IMR-90 (cell line): ENCODE results near the gene SEL1L2. TPM values are rescaled to one million over a fixed set of nuclear protein-coding genes. Genes with fewer than 3 reads are reported as not detected.

Experiments
- ATAC-seq: fragments of 200-7000 bp; cut with Tn5 transposase; 2 replicates; pipeline ENCODE4 v1.9.1; 2020; ENCODE audit warnings: low read depth, mild to moderate bottlenecking, moderate library complexity
- BruUV-seq: library from RNA; stranded (reverse); fragments of 400-500 nt; replicated peaks from 2 replicates; lab custom pipeline; 2021; lab: Mats Ljungman, UMichigan
- CTCF ChIA-PET: fragments of 300-600 bp; formaldehyde crosslinking; extraction: SDS; loops from one replicate; lab custom pipeline; 2021; ENCODE audit warnings: antibody characterized with exemption; lab: Yijun Ruan, JAX
- POLR2A ChIA-PET: fragments of 300-600 bp; sonication (Branson Sonifier 250); formaldehyde crosslinking; loops from one replicate; lab custom pipeline; 2022; ENCODE audit warnings: antibody characterized with exemption; ENCODE audit not compliant: unreplicated experiment; lab: Charles Lee
- DNase-seq: peaks from one replicate; pipeline ENCODE4 v3.0.0; 2013
- H2AFZ ChIP-seq: replicated peaks from 2 replicates; pipeline ENCODE3; 2013; ENCODE audit warnings: low read length, mild to moderate bottlenecking; ENCODE audit not compliant: poor library complexity
- H2AK5ac ChIP-seq: 2 replicates; pipeline ENCODE4 v1.6.1; 2013; ENCODE audit warnings: low read depth, low read length, inconsistent platforms
- H2AK9ac ChIP-seq: replicated peaks from 2 replicates; pipeline ENCODE3; 2013; ENCODE audit warnings: mild to moderate bottlenecking, low read depth, low read length, moderate library complexity; ENCODE audit not compliant: poor library complexity
- H2BK120ac ChIP-seq: 2 replicates; pipeline ENCODE4 v1.6.1; 2013; ENCODE audit warnings: low read depth, low read length, inconsistent platforms
- H2BK15ac ChIP-seq: 3 replicates; pipeline ENCODE4 v1.6.1; 2013; ENCODE audit warnings: low read depth, low read length, inconsistent platforms
- H2BK20ac ChIP-seq: 2 replicates; pipeline ENCODE4 v1.6.1; 2013; ENCODE audit warnings: low read depth, mild to moderate bottlenecking, inconsistent platforms, low read length, moderate library complexity
- H2BK5ac ChIP-seq: 2 replicates; pipeline ENCODE4 v1.6.1; 2013; ENCODE audit warnings: mild to moderate bottlenecking, low read depth, low read length, inconsistent platforms; ENCODE audit not compliant: poor library complexity, severe bottlenecking
- H3K14ac ChIP-seq: replicated peaks from 2 replicates; pipeline ENCODE4 v1.6.1; 2013; ENCODE audit warnings: low read depth, low read length, inconsistent platforms
- H3K18ac ChIP-seq: 2 replicates; pipeline ENCODE4 v1.6.1; 2013; ENCODE audit warnings: low read depth, low read length, control low read depth
- H3K23ac ChIP-seq: 2 replicates; pipeline ENCODE4 v1.6.1; 2013; ENCODE audit warnings: low read depth, low read length, inconsistent platforms
- H3K27ac ChIP-seq: 2 replicates; pipeline ENCODE4 v1.5.1; 2013; ENCODE audit warnings: mild to moderate bottlenecking, control low read depth, low read length; ENCODE audit not compliant: insufficient read depth
- H3K27me3 ChIP-seq: 2 replicates; pipeline ENCODE4 v1.6.1; 2013; ENCODE audit warnings: low read length; ENCODE audit not compliant: control insufficient read depth, insufficient read depth
- H3K36me3 ChIP-seq: 2 replicates; pipeline ENCODE4 v1.6.1; 2013; ENCODE audit warnings: low read length, mixed read lengths; ENCODE audit not compliant: control insufficient read depth, insufficient read depth
- H3K4ac ChIP-seq: 2 replicates; pipeline ENCODE4 v1.6.1; 2013; ENCODE audit warnings: low read depth, low read length, inconsistent platforms
- H3K4me1 ChIP-seq: 2 replicates; pipeline ENCODE4 v1.6.1; 2013; ENCODE audit warnings: low read length, mixed read lengths; ENCODE audit not compliant: control insufficient read depth, insufficient read depth
- H3K4me2 ChIP-seq: 2 replicates; pipeline ENCODE4 v1.6.1; 2013; ENCODE audit warnings: low read depth, mild to moderate bottlenecking, control low read depth, low read length, moderate library complexity
- H3K4me3 ChIP-seq: 2 replicates; pipeline ENCODE4 v1.5.1; 2013; ENCODE audit warnings: low read depth, mild to moderate bottlenecking, control low read depth, low read length, moderate library complexity; ENCODE audit not compliant: insufficient read depth
- H3K56ac ChIP-seq: 2 replicates; pipeline ENCODE4 v1.6.1; 2013; ENCODE audit warnings: low read length, inconsistent platforms; ENCODE audit not compliant: insufficient read depth; ENCODE audit errors: extremely low read depth
- H3K79me1 ChIP-seq, 2 experiments: 2 replicates each; pipeline ENCODE4 v1.6.1; 2013; ENCODE audit warnings: low read length in 2 of 2, inconsistent platforms in 1 of 2, low read depth in 1 of 2
- H3K9ac ChIP-seq: 2 replicates; pipeline ENCODE4 v1.6.1; 2013; ENCODE audit warnings: low read depth, low read length, control low read depth
- H3K9me1 ChIP-seq: 2 replicates; pipeline ENCODE4 v1.6.1; 2013; ENCODE audit warnings: low read length, inconsistent platforms; ENCODE audit not compliant: insufficient read depth
- H3K9me3 ChIP-seq: 2 replicates; pipeline ENCODE4 v1.6.1; 2013; ENCODE audit warnings: low read length; ENCODE audit not compliant: control insufficient read depth, insufficient read depth
- H4K20me1 ChIP-seq: 2 replicates; pipeline ENCODE4 v1.6.1; 2013; ENCODE audit warnings: low read length, inconsistent platforms; ENCODE audit not compliant: insufficient read depth
- H4K5ac ChIP-seq: 2 replicates; pipeline ENCODE4 v1.6.1; 2013; ENCODE audit warnings: mild to moderate bottlenecking, low read depth, low read length, control low read depth
- H4K8ac ChIP-seq, 2 experiments: 2 replicates each; pipeline ENCODE4 v1.6.1; 2013; ENCODE audit warnings: low read depth in 2 of 2, low read length in 2 of 2, control low read depth in 1 of 2, inconsistent platforms in 1 of 2
- H4K91ac ChIP-seq: 2 replicates; pipeline ENCODE4 v1.6.1; 2013; ENCODE audit warnings: low read depth, low read length, inconsistent platforms; ENCODE audit not compliant: insufficient read depth
- BHLHE40 ChIP-seq: fragments of 150-350 bp; IDR thresholded peaks from 2 replicates; pipeline ENCODE4 v1.6.1; 2016; ENCODE audit warnings: mild to moderate bottlenecking, low read depth, low read length
- CHD1 ChIP-seq: IDR thresholded peaks from 2 replicates; pipeline ENCODE4 v1.6.1; 2012; ENCODE audit warnings: low read depth, low read length, improper control_type of control experiment
- CTCF ChIP-seq: conservative IDR thresholded peaks from 2 replicates; pipeline ENCODE4 v1.5.1; 2012; ENCODE audit warnings: mild to moderate bottlenecking, low read depth, low read length, improper control_type of control experiment
- FOS ChIP-seq: fragments of 150-350 bp; IDR thresholded peaks from 2 replicates; pipeline ENCODE4 v1.6.1; 2016; ENCODE audit warnings: low read depth, low read length
- MAFK ChIP-seq: IDR thresholded peaks from 2 replicates; pipeline ENCODE4 v1.6.1; 2012; ENCODE audit warnings: low read depth, low read length, improper control_type of control experiment
- MAZ ChIP-seq: IDR thresholded peaks from 2 replicates; pipeline ENCODE4 v1.6.1; 2012; ENCODE audit warnings: low read depth, mild to moderate bottlenecking, low read length, improper control_type of control experiment, moderate library complexity, borderline replicate concordance
- MXI1 ChIP-seq: IDR thresholded peaks from 2 replicates; pipeline ENCODE4 v1.6.1; 2012; ENCODE audit warnings: low read depth, mild to moderate bottlenecking, low read length, moderate library complexity, borderline replicate concordance
- NFE2L2 ChIP-seq: fragments of 150-350 bp; IDR thresholded peaks from 2 replicates; pipeline ENCODE4 v1.6.1; 2016; ENCODE audit warnings: low read depth, mild to moderate bottlenecking, low read length
- POLR2A ChIP-seq: IDR thresholded peaks from 2 replicates; pipeline ENCODE4 v1.6.1; 2012; ENCODE audit warnings: mild to moderate bottlenecking, low read depth, low read length
- RAD21 ChIP-seq: IDR thresholded peaks from 2 replicates; pipeline ENCODE4 v1.6.1; 2012; ENCODE audit warnings: low read length, improper control_type of control experiment
- RCOR1 ChIP-seq: IDR thresholded peaks from 2 replicates; pipeline ENCODE4 v1.6.1; 2012; ENCODE audit warnings: mild to moderate bottlenecking, low read length, improper control_type of control experiment; ENCODE audit not compliant: insufficient replicate concordance
- RFX5 ChIP-seq: IDR thresholded peaks from 2 replicates; pipeline ENCODE4 v1.8.0; 2012; ENCODE audit warnings: low read depth, mild to moderate bottlenecking, low read length, moderate library complexity
- SMC3 ChIP-seq: fragments of 150-350 bp; IDR thresholded peaks from 2 replicates; pipeline ENCODE4 v1.6.1; 2016; ENCODE audit warnings: low read depth, mild to moderate bottlenecking, antibody characterized with exemption, low read length, moderate library complexity
- WGBS, 2 experiments: methylation state at CpG; one replicate each; pipeline versions ENCODE4 v1.1.5 to v1.1.7; 2013; ENCODE audit warnings: missing lambda C conversion rate in 2 of 2; ENCODE audit not compliant: insufficient read length in 1 of 2; ENCODE audit errors: extremely low coverage in 2 of 2; 5-methylcytosine and 5-hydroxymethylcytosine counted together
- dilution Hi-C: fragments of 300-500 bp; cut with HindIII; formaldehyde crosslinking; loops from one replicate; pipeline ENCODE4 v1.14.3; 2018; ENCODE audit warnings: low sequenced_read_pairs; ENCODE audit not compliant: unreplicated experiment
- in situ Hi-C: fragments of 300-500 bp; cut with MboI; formaldehyde crosslinking; loops from 3 replicates; pipeline ENCODE4 v1.14.3; 2019; ENCODE audit warnings: low sequenced_read_pairs, inconsistent platforms, mixed read lengths
- intact Hi-C: fragments of 100-400 bp; cut with micrococcal nuclease; formaldehyde crosslinking; loops from 2 replicates; pipeline ENCODE4 v1.10.0; 2022
- polyA plus RNA-seq, 3 experiments: library from polyadenylated mRNA; depleted of rRNA; stranded (reverse); fragments of >200 nt; gene quantifications; 2 replicates each; pipeline ENCODE4 v1.2.3, GENCODE V29; 2012; ENCODE audit warnings: low replicate concordance in 1 of 3
- total RNA-seq: library from RNA; depleted of rRNA; stranded (reverse); fragments of >200 nt; gene quantifications from 2 replicates; pipeline ENCODE4 v1.2.3, GENCODE V29; 2012
- TF ChIP-seq, protein P1 (sequence below): fragments of 150-350 bp; IDR thresholded peaks from 2 replicates; pipeline ENCODE4 v1.6.1; 2017; ENCODE audit warnings: mild to moderate bottlenecking, antibody characterized with exemption, low read length, low read depth
- TF ChIP-seq, protein P2 (sequence below): fragments of 150-350 bp; IDR thresholded peaks from 2 replicates; pipeline ENCODE4 v1.6.1; 2016; ENCODE audit warnings: low read depth, mild to moderate bottlenecking, low read length, moderate library complexity, borderline replicate concordance

The SEL1L2 gene
- total and polyA plus RNA-seq, 2 of the 4 experiments (the other 2 are of a cell fraction): not detected

- Histone ChIP-seq H4K91ac (no peak overlapping the region), H3K23ac (no peak overlapping the region), H2AK5ac (no peak overlapping the region), H2BK20ac (no peak overlapping the region), H3K79me1 (no peaks in the 10 kb centered on the region), H3K9ac (no peak overlapping the region), H3K4me2 (no peak overlapping the region), H3K18ac (no peak overlapping the region), H2BK15ac (no peak overlapping the region), H3K9me3 (no peaks in the 10 kb centered on the region), H4K5ac (no peak overlapping the region), H3K4ac (no peak overlapping the region), H3K27ac (no peak overlapping the region), H2AFZ (no peak overlapping the region), H3K4me1 (no peaks in the 10 kb centered on the region), H3K27me3 (no peaks in the 10 kb centered on the region), H3K14ac (no peak overlapping the region), H2AK9ac (no peak overlapping the region), H3K56ac (no peak overlapping the region), H3K4me3 (no peak overlapping the region), H2BK5ac (no peak overlapping the region), H4K20me1 (no peaks in the 10 kb centered on the region), H3K9me1 (no peaks in the 10 kb centered on the region), H4K8ac (no peak overlapping the region), H2BK120ac (no peak overlapping the region), H3K36me3 (no peaks in the 10 kb centered on the region)
- ChIA-PET CTCF (no interaction called here), POLR2A (no interaction called here)
- ATAC-seq (no peak), DNase-seq (no peak)
- no TSS peak for BruUV-seq
- dilution Hi-C loops: no loop called here
- intact Hi-C loops: no loop called here
- TF ChIP-seq CTCF: no peak
- TF ChIP-seq RAD21: no peak
- no peak for TF ChIP-seq BHLHE40
- no peak for TF ChIP-seq NFE2L2
- TF ChIP-seq, protein P1, sequence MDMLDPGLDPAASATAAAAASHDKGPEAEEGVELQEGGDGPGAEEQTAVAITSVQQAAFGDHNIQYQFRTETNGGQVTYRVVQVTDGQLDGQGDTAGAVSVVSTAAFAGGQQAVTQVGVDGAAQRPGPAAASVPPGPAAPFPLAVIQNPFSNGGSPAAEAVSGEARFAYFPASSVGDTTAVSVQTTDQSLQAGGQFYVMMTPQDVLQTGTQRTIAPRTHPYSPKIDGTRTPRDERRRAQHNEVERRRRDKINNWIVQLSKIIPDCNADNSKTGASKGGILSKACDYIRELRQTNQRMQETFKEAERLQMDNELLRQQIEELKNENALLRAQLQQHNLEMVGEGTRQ: no peak
- no peak for TF ChIP-seq POLR2A
- TF ChIP-seq MAZ: no peak
- TF ChIP-seq MAFK: no peak
- no peak for TF ChIP-seq RCOR1
- TF ChIP-seq MXI1: no peak
- TF ChIP-seq RFX5: no peak
- TF ChIP-seq FOS: no peak
- TF ChIP-seq, protein P2, sequence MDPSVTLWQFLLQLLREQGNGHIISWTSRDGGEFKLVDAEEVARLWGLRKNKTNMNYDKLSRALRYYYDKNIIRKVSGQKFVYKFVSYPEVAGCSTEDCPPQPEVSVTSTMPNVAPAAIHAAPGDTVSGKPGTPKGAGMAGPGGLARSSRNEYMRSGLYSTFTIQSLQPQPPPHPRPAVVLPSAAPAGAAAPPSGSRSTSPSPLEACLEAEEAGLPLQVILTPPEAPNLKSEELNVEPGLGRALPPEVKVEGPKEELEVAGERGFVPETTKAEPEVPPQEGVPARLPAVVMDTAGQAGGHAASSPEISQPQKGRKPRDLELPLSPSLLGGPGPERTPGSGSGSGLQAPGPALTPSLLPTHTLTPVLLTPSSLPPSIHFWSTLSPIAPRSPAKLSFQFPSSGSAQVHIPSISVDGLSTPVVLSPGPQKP: no peak
- no peak for TF ChIP-seq SMC3
- no peak for TF ChIP-seq CHD1
- in situ Hi-C loops: no loop called here
- no CpG with 5 or more reads among the region's 4 CpGs for WGBS, 2 experiments
These were observed 134.8 kb downstream of the SEL1L2 start for GRCh38 chr20:13855613-13856012.
